ENCODE results near the gene TPCN2. TPM values are rescaled to one million over a fixed set of nuclear protein-coding genes. Genes with fewer than 3 reads are reported as not detected.

The TPCN2 gene
- total RNA-seq, 1 experiment from 2014 or later, result 16.3 TPM

DNA sequence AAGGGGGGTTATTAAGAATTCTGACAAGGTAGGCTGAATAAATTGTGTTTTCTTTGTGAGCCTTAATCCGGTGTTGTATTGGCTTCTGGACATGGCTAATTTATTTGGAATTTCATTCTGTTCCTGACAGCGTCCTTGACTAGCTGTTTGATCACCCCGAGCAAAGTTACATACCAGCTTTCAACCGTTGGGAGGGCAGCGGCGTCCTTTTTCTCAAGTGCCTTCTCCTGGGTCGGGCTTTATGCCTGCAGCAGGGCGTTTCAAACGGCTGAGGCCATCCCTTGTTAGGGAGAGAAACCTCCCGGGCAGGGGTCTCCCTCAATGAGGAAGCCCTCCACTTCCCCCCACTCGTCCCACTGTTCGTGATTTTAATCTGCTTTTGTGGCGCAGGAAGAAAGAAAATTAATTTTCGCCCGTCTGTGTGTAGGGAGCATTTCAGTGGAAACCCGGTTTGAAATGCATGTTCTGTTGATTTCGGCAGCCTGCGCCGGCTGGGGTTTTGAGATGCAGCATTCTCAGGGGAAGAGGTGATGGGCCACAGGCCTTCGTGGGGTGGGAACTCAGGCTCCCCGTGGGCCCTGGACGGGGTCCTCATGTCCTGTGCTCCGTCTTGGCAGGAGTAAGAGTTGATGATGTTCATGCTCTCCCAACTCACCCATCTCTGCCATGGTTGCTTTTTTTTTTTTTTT is 104.1 kb downstream of the TPCN2 start:
- Mint-ChIP-seq H3K4me1 (ENCODE audit: insufficient read depth, unreplicated experiment) (peaks cover 5% of the 10 kb centered on the region), H3K9me3 (ENCODE audit: unreplicated experiment) (peaks cover 12% of the 10 kb centered on the region), H3K27ac (ENCODE audit: low read depth, unreplicated experiment) (no peak overlapping the region), H3K36me3 (ENCODE audit: insufficient read depth, unreplicated experiment) (no peaks in the 10 kb centered on the region), H3K4me3 (ENCODE audit: unreplicated experiment) (no peak overlapping the region), H3K27me3 (ENCODE audit: insufficient read depth, unreplicated experiment) (no peaks in the 10 kb centered on the region)
- POLR2A ChIA-PET, result interaction anchor here (0.6 kb wide), 1 partner anchor 22 kb away, joined by 3 read pairs; no protein-coding TSS in a partner anchor
- no peak for DNase-seq (ENCODE audit: unreplicated experiment)
- intact Hi-C loops (cut with micrococcal nuclease), result no loop called here
- CTCF ChIA-PET, result no interaction called here
- BruUV-seq (replicated peaks), result no TSS peak
- TF ChIP-seq, protein P1, sequence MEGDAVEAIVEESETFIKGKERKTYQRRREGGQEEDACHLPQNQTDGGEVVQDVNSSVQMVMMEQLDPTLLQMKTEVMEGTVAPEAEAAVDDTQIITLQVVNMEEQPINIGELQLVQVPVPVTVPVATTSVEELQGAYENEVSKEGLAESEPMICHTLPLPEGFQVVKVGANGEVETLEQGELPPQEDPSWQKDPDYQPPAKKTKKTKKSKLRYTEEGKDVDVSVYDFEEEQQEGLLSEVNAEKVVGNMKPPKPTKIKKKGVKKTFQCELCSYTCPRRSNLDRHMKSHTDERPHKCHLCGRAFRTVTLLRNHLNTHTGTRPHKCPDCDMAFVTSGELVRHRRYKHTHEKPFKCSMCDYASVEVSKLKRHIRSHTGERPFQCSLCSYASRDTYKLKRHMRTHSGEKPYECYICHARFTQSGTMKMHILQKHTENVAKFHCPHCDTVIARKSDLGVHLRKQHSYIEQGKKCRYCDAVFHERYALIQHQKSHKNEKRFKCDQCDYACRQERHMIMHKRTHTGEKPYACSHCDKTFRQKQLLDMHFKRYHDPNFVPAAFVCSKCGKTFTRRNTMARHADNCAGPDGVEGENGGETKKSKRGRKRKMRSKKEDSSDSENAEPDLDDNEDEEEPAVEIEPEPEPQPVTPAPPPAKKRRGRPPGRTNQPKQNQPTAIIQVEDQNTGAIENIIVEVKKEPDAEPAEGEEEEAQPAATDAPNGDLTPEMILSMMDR (IDR thresholded peaks at IDR 0.05; ENCODE audit: unreplicated experiment), result no peak

DNA sequence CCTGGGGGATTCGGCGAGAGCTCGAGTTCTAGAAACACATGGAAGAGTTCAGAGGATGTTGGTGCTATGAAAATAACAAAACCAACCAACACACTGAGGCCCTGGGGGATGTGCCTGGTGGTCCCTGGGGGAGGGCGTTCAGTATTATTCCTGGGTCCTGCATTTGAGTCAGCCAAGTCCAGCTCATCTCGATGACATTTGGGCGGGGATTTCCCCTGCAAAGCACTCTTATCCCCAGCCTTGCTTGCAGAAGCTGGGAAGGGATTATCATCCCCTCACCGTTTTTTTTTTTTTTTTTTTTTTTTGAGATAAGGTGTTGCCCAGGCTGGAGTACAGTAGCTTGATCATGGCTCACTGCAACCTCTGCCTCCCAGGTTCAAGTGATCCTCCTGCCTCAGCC is 104.9 kb downstream of the TPCN2 start:
- BruUV-seq (replicated peaks), result no TSS peak
- Mint-ChIP-seq H3K27ac (ENCODE audit: low read depth, unreplicated experiment) (no peak overlapping the region), H3K4me3 (ENCODE audit: unreplicated experiment) (no peak overlapping the region), H3K27me3 (ENCODE audit: insufficient read depth, unreplicated experiment) (no peaks in the 10 kb centered on the region), H3K36me3 (ENCODE audit: insufficient read depth, unreplicated experiment) (no peaks in the 10 kb centered on the region), H3K9me3 (ENCODE audit: unreplicated experiment) (peaks cover 12% of the 10 kb centered on the region), H3K4me1 (ENCODE audit: insufficient read depth, unreplicated experiment) (peaks cover 5% of the 10 kb centered on the region)
- intact Hi-C loops (cut with micrococcal nuclease), result no loop called here
- CTCF ChIA-PET, result no interaction called here
- no peak for DNase-seq (ENCODE audit: unreplicated experiment)
- TF ChIP-seq, protein P1 (IDR thresholded peaks at IDR 0.05; ENCODE audit: unreplicated experiment), result no peak
- POLR2A ChIA-PET, result no interaction called here

DNA sequence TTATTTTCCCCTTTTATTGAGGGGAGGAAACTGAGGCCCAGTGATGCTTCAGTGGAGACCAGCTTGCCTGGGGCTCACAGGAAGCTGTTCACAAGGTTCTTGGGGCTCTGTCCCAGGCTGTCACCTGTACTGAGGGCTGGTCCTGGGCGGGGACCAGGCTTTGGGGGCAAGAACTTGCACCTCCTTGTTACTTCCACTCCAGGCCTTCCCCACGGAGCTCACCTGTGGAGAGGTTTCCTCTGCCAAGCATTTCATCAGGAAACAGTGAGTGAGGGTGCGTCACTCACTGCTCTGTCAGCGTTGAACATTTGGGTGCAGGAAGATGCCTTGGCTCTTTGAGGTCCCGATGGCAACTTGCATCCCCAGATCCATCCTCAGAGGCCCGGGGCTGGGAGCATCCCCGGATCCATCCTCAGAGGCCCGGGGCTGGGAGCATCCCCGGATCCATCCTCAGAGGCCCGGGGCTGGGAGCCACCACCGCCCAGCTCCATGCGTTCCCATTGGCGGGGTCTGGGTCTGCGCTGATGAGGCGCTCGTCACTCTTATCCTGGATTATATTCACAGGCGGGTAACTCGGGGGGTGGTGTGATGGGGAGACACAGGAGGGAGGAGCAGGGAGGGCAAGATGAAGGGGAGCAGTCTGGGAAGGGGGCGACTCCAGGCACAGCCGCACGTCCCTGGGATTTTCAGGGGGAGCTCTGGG is 105.6 kb downstream of the TPCN2 start:
- ChIA-PET POLR2A (no interaction called here), CTCF (no interaction called here)
- H3K4me3 Mint-ChIP-seq (ENCODE audit: unreplicated experiment), result no peak overlapping the region
- H3K4me1 Mint-ChIP-seq (ENCODE audit: insufficient read depth, unreplicated experiment), result peaks cover 5% of the 10 kb centered on the region
- no peaks in the 10 kb centered on the region for H3K27me3 Mint-ChIP-seq (ENCODE audit: insufficient read depth, unreplicated experiment)
- intact Hi-C loops (cut with micrococcal nuclease), result no loop called here
- no peak for DNase-seq (ENCODE audit: unreplicated experiment)
- no peaks in the 10 kb centered on the region for H3K36me3 Mint-ChIP-seq (ENCODE audit: insufficient read depth, unreplicated experiment)
- peaks cover 12% of the 10 kb centered on the region for H3K9me3 Mint-ChIP-seq (ENCODE audit: unreplicated experiment)
- BruUV-seq (replicated peaks), result no TSS peak
- TF ChIP-seq, protein P1 (IDR thresholded peaks at IDR 0.05; ENCODE audit: unreplicated experiment), result no peak
- no peak overlapping the region for H3K27ac Mint-ChIP-seq (ENCODE audit: low read depth, unreplicated experiment)

DNA sequence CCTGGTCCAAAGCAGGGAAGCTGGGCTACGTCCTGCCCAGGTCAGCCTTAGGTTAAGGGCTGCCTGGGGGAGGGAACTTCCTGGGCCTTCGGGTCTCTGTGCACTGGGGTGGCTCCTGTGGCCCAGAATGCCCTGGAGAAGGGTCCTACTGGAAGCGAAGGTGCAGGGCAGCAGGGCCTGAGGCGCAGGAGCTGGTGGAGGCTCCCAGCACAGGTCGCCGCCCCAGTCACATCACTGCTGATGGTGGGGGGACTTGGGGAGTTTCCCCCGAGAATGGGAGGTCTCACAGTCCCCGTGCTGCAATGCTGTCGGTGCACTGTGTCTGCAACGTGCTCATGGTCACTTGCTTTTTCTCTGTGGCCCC is 106.2 kb downstream of the TPCN2 start:
- intact Hi-C loops (cut with micrococcal nuclease), result no loop called here
- Mint-ChIP-seq H3K4me1 (ENCODE audit: insufficient read depth, unreplicated experiment) (peaks cover 5% of the 10 kb centered on the region), H3K27ac (ENCODE audit: low read depth, unreplicated experiment) (no peak overlapping the region), H3K9me3 (ENCODE audit: unreplicated experiment) (peaks cover 11% of the 10 kb centered on the region), H3K27me3 (ENCODE audit: insufficient read depth, unreplicated experiment) (no peaks in the 10 kb centered on the region), H3K36me3 (ENCODE audit: insufficient read depth, unreplicated experiment) (no peaks in the 10 kb centered on the region), H3K4me3 (ENCODE audit: unreplicated experiment) (no peak overlapping the region)
- TF ChIP-seq, protein P1 (IDR thresholded peaks at IDR 0.05; ENCODE audit: unreplicated experiment), result no peak
- no peak for DNase-seq (ENCODE audit: unreplicated experiment)
- POLR2A ChIA-PET, result no interaction called here
- no TSS peak for BruUV-seq (replicated peaks)
- CTCF ChIA-PET, result no interaction called here

All from MCF 10A (cell line).